Epithelial cell of proximal tubule (primary cell): ENCODE measurements around the gene ARFGAP3. TPM values are rescaled to one million over a fixed set of nuclear protein-coding genes. Genes with fewer than 3 reads are reported as not detected.

ENCODE experiments used
- DNase-seq: peaks from one replicate; pipeline ENCODE4 v3.0.0-alpha.2; 2011; ENCODE audit warnings: low read depth
- H3K4me3 ChIP-seq: 2 replicates; pipeline ENCODE4 v1.5.1; 2011; ENCODE audit warnings: low read depth, mild to moderate bottlenecking, low read length
- CTCF ChIP-seq: conservative IDR thresholded peaks from 2 replicates; pipeline ENCODE4 v1.5.1; 2012; ENCODE audit warnings: low read depth, mild to moderate bottlenecking, low read length
- total RNA-seq: library from RNA; depleted of rRNA; stranded (reverse); fragments of >200 nt; gene quantifications from 2 replicates; pipeline ENCODE4 v1.2.3, GENCODE V29; 2015

ARFGAP3 gene
- total RNA-seq, 1 donor from 2014 or later: 62.2 TPM

- no peak for TF ChIP-seq CTCF
- DNase-seq: no peak
These were observed 48.6 kb downstream of the ARFGAP3 start for GRCh38 chr22:42808521-42808920.

GRCh38 chr22:42807185-42807584 lies 49.9 kb downstream of the ARFGAP3 start:
- DNase-seq: no peak
- no peak for TF ChIP-seq CTCF
- H3K4me3 ChIP-seq: no peak overlapping the region

More at GRCh38 chr22:42808521-42808920, 48.6 kb downstream of the ARFGAP3 start:
- no peak overlapping the region for H3K4me3 ChIP-seq

DNA sequence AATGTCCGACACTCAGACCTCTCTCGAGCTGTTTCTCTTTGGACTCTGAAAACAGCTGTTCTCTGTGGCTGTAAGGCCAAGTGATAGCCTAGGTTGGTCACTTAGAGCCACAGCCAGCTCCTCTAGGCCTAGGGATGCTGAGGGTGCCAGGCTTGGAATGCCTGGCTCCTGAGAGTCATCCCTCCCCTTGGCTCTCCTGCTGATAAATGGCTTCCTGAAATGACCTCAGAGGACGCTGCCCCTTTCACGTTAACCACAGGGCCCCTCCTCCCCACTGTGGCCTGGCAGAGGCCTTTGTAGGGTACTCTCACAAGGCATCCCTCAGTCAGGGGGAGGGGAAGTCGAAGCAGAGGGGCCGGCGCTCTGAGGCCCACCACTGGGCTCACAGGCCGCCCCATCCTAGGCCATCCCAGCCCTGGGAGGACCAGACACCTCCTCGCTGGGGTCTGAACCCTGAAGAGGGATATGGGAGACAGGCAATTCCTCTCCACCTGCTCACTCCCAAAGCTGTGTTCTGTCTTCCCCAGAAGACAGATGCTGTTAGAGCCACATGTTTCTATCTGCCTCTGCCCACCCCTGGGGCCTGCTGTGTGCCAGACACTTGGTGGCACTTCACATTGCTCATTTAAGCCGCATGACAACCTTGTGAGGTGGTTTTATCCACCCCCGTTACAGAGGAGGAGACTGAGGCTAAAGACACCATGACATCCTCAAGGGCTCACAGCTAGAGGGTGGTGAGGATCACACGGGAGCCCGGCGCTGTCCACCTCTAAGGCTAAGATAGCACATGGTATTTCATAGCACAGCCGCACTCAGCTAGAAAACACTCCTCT lies 50.9 kb downstream of the ARFGAP3 start:
- no peak for DNase-seq
- no peak for TF ChIP-seq CTCF

GRCh38 chr22:42805016-42805997 lies 51.8 kb downstream of the ARFGAP3 start:
- no peak for TF ChIP-seq CTCF
- no peak overlapping the region for H3K4me3 ChIP-seq
- no peak for DNase-seq

More for the DNA sequence above, 50.9 kb downstream of the ARFGAP3 start:
- no peak overlapping the region for H3K4me3 ChIP-seq

- no peak overlapping the region for H3K4me3 ChIP-seq
- DNase-seq: no peak
- no peak for TF ChIP-seq CTCF
These were observed 53.7 kb downstream of the ARFGAP3 start for GRCh38 chr22:42803389-42803788.

DNA sequence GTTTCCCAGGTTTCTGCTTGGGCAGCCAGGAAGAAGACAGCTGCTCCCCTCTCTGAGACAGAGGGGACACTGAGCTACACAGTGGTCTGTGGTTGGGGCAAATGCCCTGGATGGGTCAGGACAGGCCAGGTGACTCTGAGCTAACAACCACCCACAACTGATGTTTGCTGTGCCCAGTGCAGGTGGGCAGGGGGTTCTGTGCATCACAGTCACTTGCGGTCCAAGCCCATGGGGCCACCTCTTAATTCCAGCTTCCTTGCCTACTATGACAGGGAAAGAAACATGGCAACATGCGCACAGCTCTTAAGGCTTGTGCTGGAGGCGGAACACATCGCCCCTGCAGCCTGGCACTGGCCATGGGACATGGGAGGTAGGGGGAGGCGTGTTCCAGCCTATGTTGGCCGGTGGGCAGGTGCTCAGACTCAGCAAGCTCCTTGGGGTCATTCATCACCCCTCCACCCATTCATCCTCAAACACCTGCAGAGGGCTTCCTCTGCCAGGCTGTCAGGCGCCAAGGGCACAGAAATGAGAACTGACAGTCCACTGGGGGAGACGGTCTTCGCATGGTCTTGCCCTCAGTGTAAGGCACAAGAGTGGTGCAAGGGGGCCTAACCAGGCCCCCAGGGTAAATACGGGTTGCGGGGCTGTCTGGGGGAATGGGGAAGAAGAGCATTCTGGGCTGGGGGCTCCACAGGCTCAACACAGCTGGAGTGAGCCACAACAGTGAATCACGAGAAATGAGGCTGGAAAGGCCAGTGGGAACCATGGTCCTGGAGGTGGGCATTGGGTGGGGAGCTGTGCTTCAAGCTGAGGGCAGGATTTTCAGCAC lies 55.6 kb downstream of the ARFGAP3 start:
- no peak overlapping the region for H3K4me3 ChIP-seq
- no peak for DNase-seq
- TF ChIP-seq CTCF: no peak
